ENCODE data around the gene HPSE.

HPSE gene

GRCh38 chr4:83356899-83357661 is 22.4 kb upstream of the HPSE start:
- DNase-seq (ENCODE audit: low read depth, low spot score) = no peak
- Histone ChIP-seq H3K9ac (ENCODE audit: insufficient read length, low read depth) (no peak overlapping the region), H3K4me3 (ENCODE audit: insufficient read length, low read depth) (no peak overlapping the region), H3K9me3 (ENCODE audit: insufficient read depth, low read length) (peaks cover 8% of the 10 kb centered on the region), H3K27me3 (ENCODE audit: insufficient read depth, insufficient read length) (no peaks in the 10 kb centered on the region), H3K4me1 (ENCODE audit: insufficient read depth, insufficient read length) (no peaks in the 10 kb centered on the region), H3K36me3 (ENCODE audit: insufficient read depth, insufficient read length, low read length) (no peaks in the 10 kb centered on the region)
- TF ChIP-seq ZNF274 (IDR thresholded peaks at IDR 0.05; ENCODE audit: low read depth, low read length) (no peak), YY1 (IDR thresholded peaks at IDR 0.05; ENCODE audit: insufficient read depth, insufficient read length) (no peak), SUZ12 (IDR thresholded peaks at IDR 0.05; ENCODE audit: extremely low read depth, insufficient read depth, insufficient read length) (no peak)

- H3K36me3 ChIP-seq (ENCODE audit: insufficient read depth, insufficient read length, low read length) = no peaks in the 10 kb centered on the region
- H3K4me1 ChIP-seq (ENCODE audit: insufficient read depth, insufficient read length) = no peaks in the 10 kb centered on the region
- TF ChIP-seq SUZ12 (IDR thresholded peaks at IDR 0.05; ENCODE audit: extremely low read depth, insufficient read depth, insufficient read length) = no peak
- TF ChIP-seq YY1 (IDR thresholded peaks at IDR 0.05; ENCODE audit: insufficient read depth, insufficient read length) = no peak
- TF ChIP-seq ZNF274 (IDR thresholded peaks at IDR 0.05; ENCODE audit: low read depth, low read length) = no peak
- no peak overlapping the region for H3K4me3 ChIP-seq (ENCODE audit: insufficient read length, low read depth)
- H3K9me3 ChIP-seq (ENCODE audit: insufficient read depth, low read length) = peaks cover 8% of the 10 kb centered on the region
- H3K9ac ChIP-seq (ENCODE audit: insufficient read length, low read depth) = no peak overlapping the region
- no peaks in the 10 kb centered on the region for H3K27me3 ChIP-seq (ENCODE audit: insufficient read depth, insufficient read length)
- no peak for DNase-seq (ENCODE audit: low read depth, low spot score)
Measured at GRCh38 chr4:83353516-83353915, 18.9 kb upstream of the HPSE start.

DNA sequence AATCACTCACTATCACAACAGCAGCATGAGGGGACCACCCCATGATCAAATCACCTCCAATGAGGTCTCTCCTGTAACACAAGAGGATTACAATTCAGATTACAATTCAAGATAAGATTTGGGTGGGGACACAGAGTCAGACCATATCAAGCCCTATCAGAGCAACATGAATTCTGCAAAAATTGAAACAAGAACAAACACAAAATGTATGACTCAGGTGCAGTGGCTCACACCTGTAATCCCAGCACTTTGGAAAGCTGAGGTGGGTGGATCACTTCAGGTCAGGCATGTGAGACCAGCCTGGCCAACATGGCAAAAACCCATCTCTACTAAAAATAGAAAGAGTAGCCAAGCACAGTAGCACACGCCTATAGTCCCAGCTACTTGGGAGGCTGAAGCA is 13.4 kb upstream of the HPSE start:
- TF ChIP-seq SUZ12 (IDR thresholded peaks at IDR 0.05; ENCODE audit: extremely low read depth, insufficient read depth, insufficient read length) = no peak
- peaks cover 15% of the 10 kb centered on the region; the same call in 1 of the 2 replicates for H3K9me3 ChIP-seq (ENCODE audit: insufficient read depth, low read length)
- H3K9ac ChIP-seq (ENCODE audit: insufficient read length, low read depth) = no peak overlapping the region
- no peaks in the 10 kb centered on the region for H3K27me3 ChIP-seq (ENCODE audit: insufficient read depth, insufficient read length)
- H3K36me3 ChIP-seq (ENCODE audit: insufficient read depth, insufficient read length, low read length) = no peaks in the 10 kb centered on the region
- H3K4me3 ChIP-seq (ENCODE audit: insufficient read length, low read depth) = no peak overlapping the region
- no peaks in the 10 kb centered on the region for H3K4me1 ChIP-seq (ENCODE audit: insufficient read depth, insufficient read length)
- DNase-seq (ENCODE audit: low read depth, low spot score) = no peak

- DNase-seq (ENCODE audit: low read depth, low spot score) = no peak
- no peaks in the 10 kb centered on the region for H3K36me3 ChIP-seq (ENCODE audit: insufficient read depth, insufficient read length, low read length)
- no peaks in the 10 kb centered on the region for H3K4me1 ChIP-seq (ENCODE audit: insufficient read depth, insufficient read length)
- H3K27me3 ChIP-seq (ENCODE audit: insufficient read depth, insufficient read length) = peaks cover 2% of the 10 kb centered on the region
- peaks cover 15% of the 10 kb centered on the region; the same call in 1 of the 2 replicates for H3K9me3 ChIP-seq (ENCODE audit: insufficient read depth, low read length)
- TF ChIP-seq YY1 (IDR thresholded peaks at IDR 0.05; ENCODE audit: insufficient read depth, insufficient read length) (no peak), ZNF274 (IDR thresholded peaks at IDR 0.05; ENCODE audit: low read depth, low read length) (no peak), SUZ12 (IDR thresholded peaks at IDR 0.05; ENCODE audit: extremely low read depth, insufficient read depth, insufficient read length) (no peak)
- no peak overlapping the region for H3K9ac ChIP-seq (ENCODE audit: insufficient read length, low read depth)
- no peak overlapping the region for H3K4me3 ChIP-seq (ENCODE audit: insufficient read length, low read depth)
Measured at GRCh38 chr4:83342476-83342875, 7.8 kb upstream of the HPSE start.

DNA sequence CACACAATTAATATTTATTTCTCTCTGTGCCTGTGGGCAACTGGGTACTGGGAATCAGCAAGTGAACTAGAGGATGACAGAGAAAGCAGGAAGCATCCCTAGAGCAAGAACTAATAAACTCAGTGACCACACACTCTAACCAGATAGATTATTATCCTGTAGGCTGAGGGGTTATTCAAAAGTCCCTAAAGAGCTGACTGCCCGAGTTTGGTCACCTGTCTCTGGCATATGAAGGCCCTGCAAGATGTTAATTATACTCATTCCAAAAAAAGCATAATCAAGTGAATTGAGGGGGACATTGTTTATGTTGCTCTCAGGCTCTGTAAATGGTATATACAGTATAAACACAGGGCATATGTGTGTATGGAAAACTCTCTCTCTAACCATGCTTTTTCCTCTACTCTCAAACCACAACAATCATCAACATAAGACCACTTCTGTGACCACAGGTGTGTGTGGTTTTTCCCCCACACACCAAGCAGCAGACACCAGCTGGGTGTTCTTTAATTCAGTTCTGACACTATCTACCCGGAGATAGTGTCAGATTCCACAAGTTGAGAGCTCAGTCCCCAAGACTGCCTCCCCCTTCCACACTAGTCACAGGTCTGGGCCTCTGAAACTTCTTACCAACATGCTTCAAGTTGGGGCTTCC is 6.2 kb upstream of the HPSE start:
- TF ChIP-seq YY1 (IDR thresholded peaks at IDR 0.05; ENCODE audit: insufficient read depth, insufficient read length) = no peak
- no peak for TF ChIP-seq SUZ12 (IDR thresholded peaks at IDR 0.05; ENCODE audit: extremely low read depth, insufficient read depth, insufficient read length)
- TF ChIP-seq ZNF274 (IDR thresholded peaks at IDR 0.05; ENCODE audit: low read depth, low read length) = no peak
- no peaks in the 10 kb centered on the region for H3K4me1 ChIP-seq (ENCODE audit: insufficient read depth, insufficient read length)
- peaks cover 17% of the 10 kb centered on the region for H3K27me3 ChIP-seq (ENCODE audit: insufficient read depth, insufficient read length)
- DNase-seq (ENCODE audit: low read depth, low spot score) = no peak
- H3K9ac ChIP-seq (ENCODE audit: insufficient read length, low read depth) = no peak overlapping the region
- H3K9me3 ChIP-seq (ENCODE audit: insufficient read depth, low read length) = peaks cover 2% of the 10 kb centered on the region; the same call in 1 of the 2 replicates
- no peak overlapping the region for H3K4me3 ChIP-seq (ENCODE audit: insufficient read length, low read depth)
- H3K36me3 ChIP-seq (ENCODE audit: insufficient read depth, insufficient read length, low read length) = no peaks in the 10 kb centered on the region

- no peak for DNase-seq (ENCODE audit: low read depth, low spot score)
- H3K9ac ChIP-seq (ENCODE audit: insufficient read length, low read depth) = no peak overlapping the region
- H3K27me3 ChIP-seq (ENCODE audit: insufficient read depth, insufficient read length) = peaks cover 30% of the 10 kb centered on the region
- no peak overlapping the region for H3K4me3 ChIP-seq (ENCODE audit: insufficient read length, low read depth)
- no peaks in the 10 kb centered on the region for H3K36me3 ChIP-seq (ENCODE audit: insufficient read depth, insufficient read length, low read length)
- no peaks in the 10 kb centered on the region for H3K4me1 ChIP-seq (ENCODE audit: insufficient read depth, insufficient read length)
- TF ChIP-seq ZNF274 (IDR thresholded peaks at IDR 0.05; ENCODE audit: low read depth, low read length) = no peak
- TF ChIP-seq SUZ12 (IDR thresholded peaks at IDR 0.05; ENCODE audit: extremely low read depth, insufficient read depth, insufficient read length) = no peak
- no peak for TF ChIP-seq YY1 (IDR thresholded peaks at IDR 0.05; ENCODE audit: insufficient read depth, insufficient read length)
- no peaks in the 10 kb centered on the region for H3K9me3 ChIP-seq (ENCODE audit: insufficient read depth, low read length)
Measured at GRCh38 chr4:83339573-83339972, 4.9 kb upstream of the HPSE start.

DNA sequence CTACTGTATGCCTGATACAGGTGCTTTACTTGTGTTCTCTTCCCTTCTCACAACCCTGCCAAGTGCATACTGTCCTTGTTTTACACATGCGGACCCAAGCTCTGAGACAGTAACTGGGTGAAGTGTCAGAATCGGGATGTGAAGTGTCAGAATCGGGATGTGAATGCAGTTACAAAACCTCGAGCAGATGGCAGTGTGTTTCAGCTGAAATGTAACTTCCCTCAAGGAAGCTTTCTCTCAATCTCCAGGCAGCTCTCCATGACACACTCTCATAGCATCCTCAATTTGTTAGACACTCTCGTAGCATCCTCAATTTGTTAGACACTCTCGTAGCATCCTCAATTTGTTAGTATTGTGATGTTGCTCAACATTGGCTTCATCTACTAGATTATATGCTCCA is 1.1 kb upstream of the HPSE start:
- Histone ChIP-seq H3K4me1 (ENCODE audit: insufficient read depth, insufficient read length) (no peaks in the 10 kb centered on the region), H3K36me3 (ENCODE audit: insufficient read depth, insufficient read length, low read length) (no peaks in the 10 kb centered on the region), H3K4me3 (ENCODE audit: insufficient read length, low read depth) (no peak overlapping the region), H3K27me3 (ENCODE audit: insufficient read depth, insufficient read length) (peaks cover 59% of the 10 kb centered on the region), H3K9ac (ENCODE audit: insufficient read length, low read depth) (no peak overlapping the region), H3K9me3 (ENCODE audit: insufficient read depth, low read length) (no peaks in the 10 kb centered on the region)
- DNase-seq (ENCODE audit: low read depth, low spot score) = no peak
- no peak for TF ChIP-seq YY1 (IDR thresholded peaks at IDR 0.05; ENCODE audit: insufficient read depth, insufficient read length)
- TF ChIP-seq SUZ12 (IDR thresholded peaks at IDR 0.05; ENCODE audit: extremely low read depth, insufficient read depth, insufficient read length) = no peak
- TF ChIP-seq ZNF274 (IDR thresholded peaks at IDR 0.05; ENCODE audit: low read depth, low read length) = no peak

All from NT2/D1 (cell line).